Activated T-helper 9 cell treated with anti-CD3 and anti-CD28 coated beads, Interleukin-2, amount 50 U/mL, for 16 hours (primary cell): ENCODE data around the gene RENBP.

ENCODE experiments used
- DNase-seq: peaks from one replicate; pipeline ENCODE4 v3.0.0-alpha.2; 2020; ENCODE audit warnings: low read depth

RENBP gene

DNA sequence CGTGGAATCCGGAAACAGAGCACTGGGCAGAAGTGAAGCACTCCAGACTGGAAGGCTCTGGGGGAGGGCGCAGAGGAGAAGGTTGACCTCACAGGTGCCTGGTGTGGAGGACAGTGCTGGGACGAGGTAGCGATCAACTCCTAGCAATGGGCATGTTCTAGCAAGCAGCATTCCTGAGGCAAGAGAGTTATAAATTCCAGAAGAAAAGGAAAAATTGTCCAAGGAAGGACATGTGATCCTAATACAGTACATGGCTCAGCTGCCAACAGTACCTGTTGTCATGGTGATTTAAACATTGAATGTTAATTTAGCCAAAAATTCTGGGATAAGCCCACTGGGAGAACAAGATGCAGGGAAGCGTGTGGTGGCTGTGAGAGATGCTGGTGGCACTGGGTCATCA is 26.6 kb downstream of the RENBP start:
- no peak for DNase-seq

DNA sequence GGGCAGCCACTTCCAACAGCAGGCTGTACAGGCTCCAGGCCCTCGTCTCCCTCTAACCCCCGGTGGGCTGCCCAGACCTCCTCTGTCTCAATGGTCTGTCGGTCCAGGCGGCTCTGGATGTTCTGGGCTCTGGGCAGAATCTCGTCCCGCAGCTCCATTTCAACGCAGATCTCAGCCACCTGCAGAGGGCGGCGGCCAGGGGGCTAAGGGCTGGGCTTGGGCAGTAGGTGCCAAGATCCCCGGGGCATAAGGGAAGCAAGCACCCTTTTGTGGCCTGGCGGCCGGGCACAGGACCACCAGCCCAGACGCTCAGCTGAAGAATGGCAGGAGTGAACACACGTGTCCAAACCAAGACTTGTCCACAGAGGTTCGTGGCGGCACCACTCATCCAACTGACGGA is 30.7 kb downstream of the RENBP start:
- DNase-seq = no peak

- DNase-seq = no peak
These were observed 31.2 kb downstream of the RENBP start for GRCh38 chrX:153913211-153913610.

DNA sequence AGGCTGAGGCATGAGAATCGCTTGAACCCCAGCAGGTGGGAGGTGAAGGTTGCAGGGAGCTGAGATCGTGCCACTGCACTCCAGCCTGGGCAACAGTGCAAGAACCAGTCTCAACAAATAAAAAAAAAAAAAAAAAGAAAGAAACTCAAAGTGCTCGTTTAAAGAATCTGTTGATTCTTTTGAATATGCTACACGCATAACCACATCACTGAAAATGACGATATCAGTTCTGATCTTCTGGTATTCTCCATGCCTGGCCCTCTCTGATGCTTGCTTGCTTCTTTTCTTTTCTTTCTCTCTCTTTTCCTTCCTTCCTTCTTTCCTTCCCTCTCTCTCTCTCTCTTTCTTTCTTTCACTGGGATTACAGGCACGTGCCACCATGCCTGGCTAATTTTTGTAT is 32.6 kb downstream of the RENBP start:
- DNase-seq = no peak

- no peak for DNase-seq
These were observed 34.0 kb downstream of the RENBP start for GRCh38 chrX:153910446-153910845.

DNA sequence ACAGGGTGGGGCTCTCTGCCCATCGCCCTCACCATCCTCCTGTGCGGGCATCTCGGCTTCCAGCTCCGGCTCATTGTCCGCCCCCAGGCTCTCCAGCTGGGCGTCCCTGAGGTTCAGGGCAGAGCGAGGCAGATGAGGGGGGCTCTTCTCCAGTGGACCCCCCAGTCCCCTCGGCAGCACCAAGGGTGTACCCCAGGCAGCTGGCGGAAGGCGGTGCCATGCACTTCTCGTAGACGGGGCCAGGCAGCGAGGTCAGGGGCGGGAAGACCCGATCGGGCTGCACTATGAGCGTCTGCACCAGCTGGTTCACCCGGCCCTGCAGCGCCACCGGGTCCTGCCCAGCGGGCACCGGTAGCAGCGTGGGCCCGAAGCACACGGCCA is 34.5 kb downstream of the RENBP start:
- no peak for DNase-seq

GRCh38 chrX:153909024-153909979 is 35.1 kb downstream of the RENBP start:
- no peak for DNase-seq

DNA sequence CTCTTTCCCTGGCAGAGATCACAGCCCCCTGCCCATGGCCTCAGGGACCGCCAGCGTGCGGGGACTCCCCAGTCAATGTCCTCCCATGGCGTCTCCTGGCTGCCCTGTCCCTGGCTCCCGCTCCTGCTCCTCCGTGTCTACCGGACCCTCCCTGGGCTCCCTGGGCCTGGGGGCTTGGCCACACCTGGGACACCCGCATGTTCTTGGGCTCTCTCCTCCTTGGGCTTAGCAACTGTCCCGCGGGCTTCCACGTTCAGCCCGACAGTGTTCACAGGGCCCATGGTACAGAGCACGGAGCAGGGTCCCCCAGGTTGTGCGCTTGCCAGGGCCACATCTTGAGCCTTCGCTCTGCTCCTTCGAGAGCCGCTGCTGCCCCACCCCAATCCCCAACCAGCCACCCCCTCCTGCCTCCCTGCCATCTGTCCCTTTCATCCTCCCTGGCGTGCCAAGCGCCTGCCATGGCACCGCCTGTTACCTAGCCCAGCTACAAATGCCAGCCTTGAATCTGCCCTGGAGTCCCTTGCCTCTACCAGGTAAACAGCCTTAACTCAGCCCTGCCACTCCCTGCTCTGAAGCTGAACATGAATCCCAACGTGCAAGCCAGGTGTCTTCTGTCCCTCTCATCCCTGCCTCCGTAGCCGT is 36.1 kb downstream of the RENBP start:
- DNase-seq = no peak

GRCh38 chrX:153907456-153907855 is 37.0 kb downstream of the RENBP start:
- DNase-seq = no peak

- no peak for DNase-seq
These were observed 38.1 kb downstream of the RENBP start for GRCh38 chrX:153906126-153906917.

DNA sequence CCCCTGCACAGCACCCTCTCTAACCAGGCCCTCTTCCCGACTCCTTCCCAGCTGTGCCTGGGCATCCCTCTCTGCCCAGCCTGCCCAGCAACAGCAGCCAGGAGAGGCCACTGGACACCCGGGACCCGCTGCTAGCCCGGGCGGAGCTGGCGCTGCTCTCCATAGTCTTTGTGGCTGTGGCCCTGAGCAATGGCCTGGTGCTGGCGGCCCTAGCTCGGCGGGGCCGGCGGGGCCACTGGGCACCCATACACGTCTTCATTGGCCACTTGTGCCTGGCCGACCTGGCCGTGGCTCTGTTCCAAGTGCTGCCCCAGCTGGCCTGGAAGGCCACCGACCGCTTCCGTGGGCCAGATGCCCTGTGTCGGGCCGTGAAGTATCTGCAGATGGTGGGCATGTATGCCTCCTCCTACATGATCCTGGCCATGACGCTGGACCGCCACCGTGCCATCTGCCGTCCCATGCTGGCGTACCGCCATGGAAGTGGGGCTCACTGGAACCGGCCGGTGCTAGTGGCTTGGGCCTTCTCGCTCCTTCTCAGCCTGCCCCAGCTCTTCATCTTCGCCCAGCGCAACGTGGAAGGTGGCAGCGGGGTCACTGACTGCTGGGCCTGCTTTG is 38.9 kb downstream of the RENBP start:
- no peak for DNase-seq

GRCh38 chrX:153903991-153904957 is 40.2 kb downstream of the RENBP start, which contains the start of gene AVPR2:
TSS of gene AVPR2 (plus strand) at chrX:153904673. CDS start at chrX:153905146, 473 bp downstream.
- no peak for DNase-seq

GRCh38 chrX:153903238-153903980 is 41.0 kb downstream of the RENBP start:
- no peak for DNase-seq

DNA sequence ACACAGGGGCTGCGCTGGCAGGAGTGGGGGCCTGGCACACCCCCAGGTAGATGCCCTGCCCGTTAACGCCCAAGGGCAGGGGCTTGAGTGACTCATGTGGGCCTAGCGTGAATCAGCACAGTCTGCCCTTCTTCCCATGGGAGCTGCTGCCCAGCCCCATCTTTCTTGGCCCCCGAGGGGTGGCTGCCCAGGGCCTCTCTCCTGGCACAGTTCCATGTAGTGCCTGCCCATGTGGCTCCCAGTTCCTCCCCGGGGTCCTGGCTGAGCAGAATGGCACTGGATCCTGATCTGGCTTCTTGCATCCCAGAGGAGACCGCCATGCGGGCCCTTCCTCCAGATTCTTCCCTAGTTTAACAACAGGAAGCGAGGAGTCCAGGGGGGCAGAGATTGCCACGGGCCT is 42.1 kb downstream of the RENBP start:
- DNase-seq = no peak

DNA sequence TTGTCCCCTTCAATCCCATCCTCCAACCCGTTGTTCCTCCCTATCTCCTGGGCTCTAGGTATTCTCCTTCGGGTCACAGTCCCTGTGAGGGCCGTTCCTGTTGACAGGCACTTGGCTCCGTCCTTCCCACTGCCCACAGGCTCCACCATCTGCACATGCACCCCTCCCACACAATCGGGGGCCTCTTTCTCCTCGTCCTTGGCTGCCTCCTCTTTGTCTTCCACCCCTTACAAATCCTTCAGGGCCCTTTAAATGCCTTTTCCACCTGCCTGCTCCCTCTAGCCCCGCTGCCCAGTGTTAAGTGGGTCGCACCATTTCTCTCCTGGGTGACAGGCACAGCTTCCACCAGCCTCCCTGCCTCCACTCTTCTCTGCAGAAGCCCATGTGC is 42.7 kb downstream of the RENBP start:
- no peak for DNase-seq

DNA sequence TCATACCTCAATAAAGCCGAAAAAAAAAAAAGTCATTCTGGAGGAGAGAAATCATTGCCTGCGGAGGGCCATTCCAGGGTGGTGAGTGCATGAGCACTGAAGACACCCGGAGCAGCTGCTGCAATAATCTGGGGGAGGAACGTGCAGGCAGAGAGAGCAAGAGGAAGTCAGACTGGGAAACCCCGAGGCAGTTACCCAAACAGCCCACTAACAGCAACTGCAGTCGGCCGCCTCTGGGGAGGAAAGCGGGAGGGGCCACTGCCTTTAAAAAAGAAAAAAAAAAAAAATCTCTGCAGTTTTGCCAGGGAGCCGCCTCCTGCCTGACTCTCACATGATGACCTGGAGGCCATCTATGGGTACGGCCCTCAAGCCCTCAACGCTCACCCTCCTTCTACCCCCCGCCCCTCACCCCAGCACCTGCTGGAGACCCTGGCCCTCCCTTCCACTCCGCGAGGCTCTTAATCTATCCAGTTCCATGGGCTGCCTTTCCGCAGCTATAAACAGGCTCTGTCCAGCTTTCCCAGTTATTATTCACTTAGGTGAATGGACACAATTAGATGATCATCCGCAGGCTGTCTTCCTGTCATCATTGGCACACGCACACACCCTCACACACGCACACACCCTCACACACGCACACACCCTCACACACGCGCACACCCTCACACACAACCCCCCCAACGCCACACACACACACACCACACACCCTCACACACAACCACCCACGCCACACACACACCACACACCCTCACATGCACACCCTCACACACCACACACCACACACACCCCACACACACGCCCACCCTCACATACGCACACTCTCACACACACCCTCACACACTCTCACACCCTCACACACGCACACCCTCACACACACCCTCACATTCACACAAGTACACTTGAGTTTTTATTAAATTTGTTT is 43.4 kb downstream of the RENBP start:
- DNase-seq = peak; percentile 38

GRCh38 chrX:153897899-153898298 is 46.5 kb downstream of the RENBP start:
- no peak for DNase-seq

DNA sequence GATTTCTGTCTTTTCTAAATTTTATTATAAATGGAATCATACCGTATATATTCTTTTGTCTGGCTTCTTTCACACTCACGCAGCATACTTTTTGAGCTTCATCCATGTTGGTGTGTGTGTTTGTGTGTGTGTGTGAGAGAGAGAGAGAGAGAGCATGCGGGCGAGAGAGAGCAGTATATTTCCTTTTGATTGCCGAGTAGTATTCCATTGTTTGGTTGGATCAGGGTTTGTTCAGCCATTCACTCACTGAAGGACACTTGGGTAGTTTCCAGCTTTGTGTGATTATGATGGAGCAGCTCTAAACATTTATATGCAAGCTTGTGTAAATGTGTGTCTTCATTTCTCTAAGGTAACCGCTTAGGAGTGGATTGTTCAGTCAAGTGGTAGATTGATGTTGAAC is 55.3 kb downstream of the RENBP start:
- no peak for DNase-seq

DNA sequence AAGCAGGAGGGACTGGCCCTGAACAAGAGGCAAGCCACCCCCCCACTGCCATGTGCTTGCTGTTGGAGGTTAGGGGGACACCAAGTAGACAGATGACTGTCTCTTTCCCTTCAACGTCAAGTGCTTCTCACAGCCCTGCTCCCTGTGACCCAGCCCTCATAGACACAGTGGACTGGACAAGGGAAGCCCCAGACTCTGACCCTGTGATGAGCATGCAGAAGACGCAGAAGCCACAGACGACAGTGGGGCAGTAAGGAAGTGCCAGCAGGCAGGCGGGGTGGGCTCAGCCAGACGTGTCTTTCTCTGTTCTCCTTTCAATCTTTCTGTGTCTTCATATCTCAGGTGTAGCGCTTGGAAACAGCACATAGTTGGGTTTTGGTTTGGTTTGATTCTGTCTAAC is 56.1 kb downstream of the RENBP start:
- no peak for DNase-seq
